ENCODE results near the gene TLE6. TPM values are rescaled to one million over a fixed set of nuclear protein-coding genes. Genes with fewer than 3 reads are reported as not detected.
"Not testable (repeated sequence)": the region's sequence is repeated elsewhere in the genome, so short reads cannot be mapped to it uniquely, and the experiment has no call there.

The TLE6 gene
- total and polyA plus RNA-seq, 2 donors = 1.4 to 2.4 TPM

DNA sequence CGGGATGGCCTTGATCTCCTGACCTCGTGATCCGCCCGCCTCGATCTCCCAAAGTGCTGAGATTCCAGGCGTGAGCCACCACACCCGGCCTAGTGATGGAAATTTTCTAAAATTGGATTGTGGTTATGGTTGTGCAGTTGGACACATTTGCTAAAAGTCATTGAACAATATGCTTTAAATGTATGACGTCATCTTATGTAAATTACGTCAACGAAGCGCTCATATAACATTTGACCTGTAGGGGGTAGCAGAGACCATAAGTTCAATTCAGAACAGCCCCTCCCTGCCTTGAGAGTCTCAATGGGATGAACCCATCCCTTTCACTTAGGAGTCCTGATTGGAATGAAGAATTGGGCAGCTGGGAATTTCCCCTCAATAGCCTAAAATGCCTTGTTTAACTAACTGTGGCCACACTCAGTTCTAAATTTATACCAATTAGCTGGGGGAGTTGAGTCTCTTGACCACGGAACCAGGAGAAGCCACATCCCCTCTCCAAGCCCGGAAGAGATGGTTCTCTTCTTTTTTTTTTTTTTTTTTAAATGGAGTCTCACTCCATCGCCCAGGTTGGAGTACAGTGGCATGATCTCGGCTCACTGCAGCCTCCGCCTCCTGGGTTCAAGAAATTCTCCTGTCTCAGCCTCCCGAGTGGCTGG is 15.2 kb upstream of the TLE6 start:
- no peak for DNase-seq (ENCODE audit: extremely low spot score)
- 39% methylated on average over 17 of the region's 17 CpGs for WGBS
- Histone ChIP-seq H3K27ac (ENCODE audit: low read depth) (no peak overlapping the region), H3K36me3 (ENCODE audit: insufficient read depth) (no peaks in the 10 kb centered on the region), H3K4me3 (ENCODE audit: low read depth, low read length) (no peak overlapping the region), H3K4me1 (ENCODE audit: insufficient read depth) (no peaks in the 10 kb centered on the region)

DNA sequence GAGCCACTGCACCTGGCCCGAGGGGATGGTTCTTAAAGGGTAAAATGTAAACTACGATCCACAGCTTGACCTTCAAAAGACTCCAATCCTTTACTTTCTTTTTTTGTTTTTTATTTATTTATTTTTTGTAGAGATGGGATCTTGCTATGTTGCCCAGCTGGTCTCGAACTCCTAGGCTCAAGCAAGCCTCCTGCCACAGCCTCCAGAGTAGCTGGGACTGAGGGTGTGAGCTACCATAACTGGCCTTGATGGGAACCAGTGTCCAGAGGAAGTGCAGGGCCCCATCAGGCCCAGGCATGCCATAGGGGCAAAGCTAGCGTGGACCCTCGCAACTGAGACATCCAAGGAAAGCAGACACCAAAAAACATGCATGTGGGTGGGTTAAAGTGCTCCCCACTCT is 14.2 kb upstream of the TLE6 start:
- 93% methylated on average over 5 of the region's 5 CpGs for WGBS
- no peak overlapping the region for H3K4me3 ChIP-seq (ENCODE audit: low read depth, low read length)
- DNase-seq (ENCODE audit: extremely low spot score) = no peak
- no peak overlapping the region for H3K27ac ChIP-seq (ENCODE audit: low read depth)
- no peaks in the 10 kb centered on the region for H3K4me1 ChIP-seq (ENCODE audit: insufficient read depth)
- H3K36me3 ChIP-seq (ENCODE audit: insufficient read depth) = no peaks in the 10 kb centered on the region

DNA sequence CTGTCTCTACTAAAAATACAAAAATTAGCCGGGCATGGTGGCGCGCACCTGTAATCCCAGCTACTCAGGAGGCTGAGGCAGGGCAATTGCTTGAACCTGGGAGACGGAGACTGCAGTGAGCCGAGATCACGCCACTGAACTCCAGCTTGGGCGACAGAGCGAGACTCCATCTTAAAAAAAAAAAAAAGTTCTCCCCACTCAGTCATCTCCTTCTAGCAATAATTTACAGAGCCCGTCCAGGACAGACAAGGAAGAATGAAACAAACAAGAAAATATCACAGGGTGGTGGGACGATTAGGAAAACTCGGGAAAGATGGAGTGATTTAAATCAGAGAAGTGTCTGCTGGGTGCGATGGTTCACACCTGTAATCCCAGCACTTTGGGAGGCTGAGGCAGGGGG is 13.7 kb upstream of the TLE6 start:
- 82% methylated on average over 12 of the region's 12 CpGs for WGBS
- H3K4me3 ChIP-seq (ENCODE audit: low read depth, low read length) = not testable (repeated sequence)

DNA sequence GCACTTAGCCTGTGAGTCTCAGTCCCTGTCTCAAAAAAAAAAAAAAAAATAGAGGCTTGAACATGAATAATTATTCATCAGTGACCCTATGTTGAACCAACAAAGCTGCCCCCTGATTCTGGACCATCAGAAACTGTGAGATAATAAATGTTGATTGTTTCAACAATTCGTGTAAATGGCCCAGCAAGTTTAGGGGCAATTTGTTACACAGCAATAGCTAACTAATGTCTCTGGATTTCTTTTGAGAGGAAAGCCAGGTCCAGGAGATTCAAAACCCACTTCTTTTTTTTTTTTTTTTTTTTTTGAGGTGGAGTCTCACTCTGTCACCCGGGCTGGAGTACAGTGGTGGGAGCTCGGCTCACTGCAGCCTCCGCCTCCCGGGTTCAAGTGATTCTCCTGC is 12.5 kb upstream of the TLE6 start:
- H3K36me3 ChIP-seq (ENCODE audit: insufficient read depth) = no peaks in the 10 kb centered on the region
- no peaks in the 10 kb centered on the region for H3K4me1 ChIP-seq (ENCODE audit: insufficient read depth)
- no peak for DNase-seq (ENCODE audit: extremely low spot score)
- no peak overlapping the region for H3K27ac ChIP-seq (ENCODE audit: low read depth)
- H3K4me3 ChIP-seq (ENCODE audit: low read depth, low read length) = no peak overlapping the region
- WGBS = 98% methylated on average over 5 of the region's 5 CpGs

More for the DNA sequence above, 13.7 kb upstream of the TLE6 start:
- not testable (repeated sequence) for DNase-seq (ENCODE audit: extremely low spot score); H3K27ac ChIP-seq (ENCODE audit: low read depth); H3K4me1 ChIP-seq (ENCODE audit: insufficient read depth); H3K36me3 ChIP-seq (ENCODE audit: insufficient read depth)

DNA sequence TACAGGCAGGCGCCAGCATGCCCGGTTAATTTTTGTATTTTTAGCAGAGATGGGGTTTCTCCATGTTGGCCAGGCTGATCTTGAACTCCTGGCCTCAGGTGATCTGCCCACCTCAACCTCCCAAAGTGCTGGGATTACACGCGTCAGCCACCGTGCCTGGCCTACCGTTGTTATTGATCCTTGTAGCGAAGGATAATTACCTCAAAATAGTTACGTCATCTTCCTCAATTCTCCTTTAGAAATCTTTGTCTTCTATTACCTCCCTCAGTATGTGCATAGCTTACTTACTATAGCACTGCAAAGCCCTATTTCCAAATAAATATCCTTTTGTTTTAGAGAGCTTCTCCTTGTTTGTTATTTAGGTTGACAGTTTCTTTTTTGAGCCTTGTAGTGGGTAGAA is 9.4 kb upstream of the TLE6 start:
- H3K36me3 ChIP-seq (ENCODE audit: insufficient read depth) = no peaks in the 10 kb centered on the region
- WGBS = 83% methylated on average over 8 of the region's 8 CpGs
- no peak overlapping the region for H3K4me3 ChIP-seq (ENCODE audit: low read depth, low read length)
- no peak for DNase-seq (ENCODE audit: extremely low spot score)
- H3K4me1 ChIP-seq (ENCODE audit: insufficient read depth) = no peaks in the 10 kb centered on the region
- no peak overlapping the region for H3K27ac ChIP-seq (ENCODE audit: low read depth)

DNA sequence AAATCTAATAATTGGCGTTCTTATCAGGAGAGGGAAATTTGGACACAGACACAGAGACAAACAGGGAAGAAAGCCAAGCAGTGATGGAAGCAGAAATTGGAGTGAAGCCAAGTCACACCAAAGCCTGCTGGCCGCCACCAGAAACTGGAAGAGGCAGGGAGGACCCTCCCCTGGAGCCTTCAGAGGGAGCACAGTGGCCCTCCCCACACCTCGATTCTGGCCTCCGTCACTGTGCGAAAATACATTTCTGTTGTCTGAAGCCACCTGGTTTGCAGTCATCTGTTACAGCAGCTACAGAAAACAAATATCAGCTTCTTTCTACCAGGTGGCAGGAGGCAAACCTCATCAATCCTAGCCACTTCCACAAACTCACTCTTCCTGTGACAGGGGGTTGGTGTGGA is 8.3 kb upstream of the TLE6 start:
- no peaks in the 10 kb centered on the region for H3K4me1 ChIP-seq (ENCODE audit: insufficient read depth)
- no peak overlapping the region for H3K27ac ChIP-seq (ENCODE audit: low read depth)
- peak; percentile 74 for DNase-seq (ENCODE audit: extremely low spot score)
- WGBS = 10% methylated on average over 5 of the region's 5 CpGs
- H3K36me3 ChIP-seq (ENCODE audit: insufficient read depth) = no peaks in the 10 kb centered on the region
- H3K4me3 ChIP-seq (ENCODE audit: low read depth, low read length) = no peak overlapping the region

DNA sequence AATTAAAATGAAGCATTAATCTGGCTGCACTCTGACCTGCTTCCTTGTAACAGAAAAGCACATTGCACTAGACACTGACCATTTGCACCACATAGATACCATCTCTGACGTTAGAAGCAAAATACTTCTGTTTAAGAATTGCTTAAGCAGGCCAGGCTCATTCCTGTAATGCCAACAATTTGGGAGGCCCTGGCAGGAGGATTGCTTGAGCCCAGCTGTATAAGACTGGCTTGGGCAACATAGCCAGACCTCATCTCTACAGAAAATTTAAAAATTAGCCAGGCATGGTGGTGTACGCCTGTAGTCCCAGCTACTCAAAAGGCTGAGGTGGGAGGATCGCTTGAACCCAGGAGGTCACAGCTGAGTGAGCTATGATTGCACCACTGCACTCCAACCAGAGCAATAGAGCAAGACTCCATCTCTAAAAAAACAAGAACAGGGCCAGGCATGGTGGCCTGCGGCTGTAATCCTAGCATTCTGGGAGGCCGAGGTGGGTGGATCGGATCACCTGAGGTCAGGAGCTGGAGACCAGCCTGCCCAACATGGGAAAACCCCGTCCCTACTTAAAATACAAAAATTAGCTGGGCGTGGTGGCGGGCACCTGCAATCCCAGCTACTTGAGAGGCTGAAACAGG is 7.0 kb upstream of the TLE6 start:
- no peak overlapping the region for H3K4me3 ChIP-seq (ENCODE audit: low read depth, low read length)
- H3K4me1 ChIP-seq (ENCODE audit: insufficient read depth) = no peaks in the 10 kb centered on the region
- H3K27ac ChIP-seq (ENCODE audit: low read depth) = no peak overlapping the region
- DNase-seq (ENCODE audit: extremely low spot score) = no peak
- H3K36me3 ChIP-seq (ENCODE audit: insufficient read depth) = no peaks in the 10 kb centered on the region
- WGBS = 86% methylated on average over 9 of the region's 9 CpGs

DNA sequence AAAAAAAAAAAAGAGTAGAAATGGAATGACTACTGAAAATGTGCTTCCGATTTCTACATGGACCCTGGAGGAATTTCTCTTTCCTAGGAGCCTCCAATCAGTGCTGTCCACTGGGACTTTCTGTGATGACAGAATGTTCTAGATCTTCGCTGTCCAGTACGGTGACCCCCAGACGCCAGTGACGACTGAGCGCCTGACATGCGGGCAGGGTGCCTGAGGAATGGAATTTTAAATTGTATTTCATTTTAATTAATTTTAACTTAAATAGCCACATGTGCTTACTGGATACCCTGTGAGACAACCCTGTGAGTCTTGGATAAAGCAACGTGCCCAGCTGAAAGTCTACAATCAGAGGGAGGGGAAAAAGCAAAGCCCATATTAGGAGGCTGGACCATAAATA is 4.1 kb upstream of the TLE6 start:
- Histone ChIP-seq H3K27ac (ENCODE audit: low read depth) (no peak overlapping the region), H3K36me3 (ENCODE audit: insufficient read depth) (no peaks in the 10 kb centered on the region), H3K4me1 (ENCODE audit: insufficient read depth) (no peaks in the 10 kb centered on the region), H3K4me3 (ENCODE audit: low read depth, low read length) (no peak overlapping the region)
- no peak for DNase-seq (ENCODE audit: extremely low spot score)
- 69% methylated on average over 8 of the region's 8 CpGs for WGBS

DNA sequence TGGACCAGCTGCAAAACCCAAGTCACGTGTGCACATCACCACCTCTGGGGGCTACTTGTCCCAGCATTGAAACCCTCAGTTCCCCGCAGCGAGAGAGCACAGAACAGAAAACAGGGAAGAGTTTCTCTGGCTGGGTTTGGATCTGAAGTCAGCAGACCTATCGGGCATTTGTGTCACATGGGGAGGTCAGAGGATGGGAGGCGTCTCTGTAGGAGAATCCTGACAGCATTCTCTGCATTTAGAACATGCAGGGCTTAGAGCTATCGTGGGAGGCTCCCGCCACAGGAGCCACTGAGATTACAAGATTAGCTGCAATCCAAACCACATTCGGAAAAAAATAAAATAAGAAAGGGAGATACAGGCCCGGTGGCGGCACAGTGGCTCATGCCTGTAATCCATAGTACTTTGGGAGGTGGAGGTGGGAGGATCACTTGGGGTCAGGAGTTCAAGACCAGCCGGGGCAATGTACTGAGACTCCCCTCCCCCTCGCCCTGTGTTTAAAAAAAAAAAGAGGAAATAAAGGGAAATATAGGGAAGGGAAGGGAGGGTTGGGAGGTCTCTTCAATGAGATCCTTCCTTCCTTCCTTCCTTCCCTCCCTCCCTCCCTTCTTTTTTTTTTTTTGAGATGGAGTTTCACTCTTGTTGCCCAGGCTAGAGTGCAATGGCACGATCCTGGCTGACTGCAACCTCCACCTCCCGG is 2.9 kb upstream of the TLE6 start:
- H3K27ac ChIP-seq (ENCODE audit: low read depth) = no peak overlapping the region
- H3K4me3 ChIP-seq (ENCODE audit: low read depth, low read length) = no peak overlapping the region
- no peaks in the 10 kb centered on the region for H3K4me1 ChIP-seq (ENCODE audit: insufficient read depth)
- no peaks in the 10 kb centered on the region for H3K36me3 ChIP-seq (ENCODE audit: insufficient read depth)
- DNase-seq (ENCODE audit: extremely low spot score) = no peak
- 17% methylated on average over 14 of the region's 14 CpGs for WGBS

DNA sequence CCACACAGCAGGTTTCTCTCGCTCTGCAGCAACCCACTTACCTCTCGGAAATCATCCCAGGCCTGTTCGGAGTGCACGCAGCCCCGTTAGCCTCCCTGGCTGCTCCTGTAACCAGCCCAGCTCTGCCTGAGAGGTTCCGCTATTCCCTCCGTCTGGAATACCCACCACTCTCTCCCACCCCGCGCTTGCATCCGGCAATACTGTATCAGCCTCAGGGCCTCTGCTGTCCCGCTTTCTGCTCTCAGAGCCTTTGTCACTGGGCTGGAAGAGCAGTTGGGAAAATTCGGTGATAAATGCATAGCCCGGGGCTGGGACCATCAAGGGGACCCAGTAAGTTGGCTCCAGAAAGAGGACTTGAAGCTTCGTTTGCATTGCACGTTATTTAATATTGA is 759 bp upstream of the TLE6 start:
- DNase-seq (ENCODE audit: extremely low spot score) = no peak
- Histone ChIP-seq H3K36me3 (ENCODE audit: insufficient read depth) (no peaks in the 10 kb centered on the region), H3K27ac (ENCODE audit: low read depth) (no peak overlapping the region), H3K4me1 (ENCODE audit: insufficient read depth) (no peaks in the 10 kb centered on the region), H3K4me3 (ENCODE audit: low read depth, low read length) (peak overlapping the region; percentile 8)
- WGBS = 13% methylated on average over 15 of the region's 15 CpGs

DNA sequence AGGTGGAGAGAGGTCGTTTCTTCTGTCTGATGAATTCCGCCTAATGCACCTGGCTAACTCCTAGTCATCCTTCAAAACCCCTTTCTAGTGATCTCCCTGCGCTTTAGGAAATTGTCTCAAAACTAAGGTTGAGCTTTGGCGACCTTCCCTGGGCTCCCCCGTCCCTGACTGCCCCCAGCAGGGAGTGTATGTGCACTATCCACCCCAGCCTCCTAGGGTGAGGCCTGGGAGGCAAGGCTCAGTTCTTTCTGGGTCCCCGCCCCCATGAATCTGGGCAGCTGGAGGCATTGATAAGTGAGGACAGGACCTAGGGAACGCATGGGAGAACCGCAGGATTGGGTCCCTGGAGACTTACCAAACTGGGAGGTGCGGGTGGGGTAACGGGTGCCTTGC is 378 bp downstream of the TLE6 start:
- H3K27ac ChIP-seq (ENCODE audit: low read depth) = no peak overlapping the region
- 72% methylated on average over 10 of the region's 10 CpGs for WGBS
- DNase-seq (ENCODE audit: extremely low spot score) = no peak
- H3K4me1 ChIP-seq (ENCODE audit: insufficient read depth) = no peaks in the 10 kb centered on the region
- no peak overlapping the region for H3K4me3 ChIP-seq (ENCODE audit: low read depth, low read length)
- H3K36me3 ChIP-seq (ENCODE audit: insufficient read depth) = no peaks in the 10 kb centered on the region

DNA sequence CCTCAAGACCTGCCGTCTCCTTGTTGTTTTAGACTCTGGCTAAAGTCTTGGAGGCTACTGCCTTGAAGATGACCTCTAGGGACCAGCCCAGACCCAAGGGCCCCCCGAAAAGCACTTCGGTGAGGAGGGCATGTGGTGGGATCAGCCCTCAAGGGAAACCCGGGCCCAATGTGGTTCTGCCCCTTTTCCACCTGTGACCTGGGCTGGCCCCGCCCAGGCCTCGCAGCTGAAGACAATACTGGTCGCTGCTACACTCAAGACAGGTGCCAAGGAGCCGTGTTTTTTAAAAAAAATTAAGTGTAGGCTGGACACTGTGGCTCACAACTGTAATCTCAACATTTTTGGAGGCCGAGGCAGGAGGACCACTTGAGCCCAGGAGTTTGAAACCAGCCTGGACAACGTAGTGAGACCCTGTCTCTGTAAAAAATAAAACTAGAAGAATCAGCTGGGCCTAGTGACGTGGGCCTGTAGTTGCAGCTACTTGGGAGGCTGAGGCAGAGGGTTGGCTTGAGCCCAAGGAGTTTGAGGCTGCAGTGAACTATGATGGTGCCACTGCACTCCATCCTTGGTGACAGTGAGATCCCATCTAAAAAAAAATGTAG is 903 bp downstream of the TLE6 start:
- H3K4me1 ChIP-seq (ENCODE audit: insufficient read depth) = no peaks in the 10 kb centered on the region
- H3K27ac ChIP-seq (ENCODE audit: low read depth) = no peak overlapping the region
- H3K36me3 ChIP-seq (ENCODE audit: insufficient read depth) = no peaks in the 10 kb centered on the region
- DNase-seq (ENCODE audit: extremely low spot score) = no peak
- 81% methylated on average over 11 of the region's 11 CpGs for WGBS
- H3K4me3 ChIP-seq (ENCODE audit: low read depth, low read length) = no peak overlapping the region

DNA sequence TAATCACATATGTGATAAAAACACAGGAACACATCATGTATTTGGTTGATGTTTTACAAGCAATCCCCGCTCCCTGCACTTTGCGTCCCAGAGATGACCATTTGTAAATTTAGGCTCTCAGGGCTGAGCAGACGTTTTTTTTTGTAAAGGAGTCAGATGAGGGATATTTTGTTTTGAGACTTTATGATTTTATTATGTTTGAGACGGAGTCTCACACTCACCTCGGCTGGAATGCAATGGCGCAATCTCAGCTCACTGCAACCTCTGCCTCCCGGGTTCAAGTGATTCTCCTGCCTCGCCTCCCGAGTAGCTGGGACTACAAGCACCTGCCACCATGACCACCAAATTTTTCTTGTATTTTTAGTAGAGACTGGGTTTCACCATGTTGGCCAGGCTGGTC is 1.4 kb downstream of the TLE6 start:
- Histone ChIP-seq H3K36me3 (ENCODE audit: insufficient read depth) (no peaks in the 10 kb centered on the region), H3K4me1 (ENCODE audit: insufficient read depth) (no peaks in the 10 kb centered on the region), H3K4me3 (ENCODE audit: low read depth, low read length) (no peak overlapping the region), H3K27ac (ENCODE audit: low read depth) (no peak overlapping the region)
- no peak for DNase-seq (ENCODE audit: extremely low spot score)
- WGBS = 70% methylated on average over 9 of the region's 9 CpGs

DNA sequence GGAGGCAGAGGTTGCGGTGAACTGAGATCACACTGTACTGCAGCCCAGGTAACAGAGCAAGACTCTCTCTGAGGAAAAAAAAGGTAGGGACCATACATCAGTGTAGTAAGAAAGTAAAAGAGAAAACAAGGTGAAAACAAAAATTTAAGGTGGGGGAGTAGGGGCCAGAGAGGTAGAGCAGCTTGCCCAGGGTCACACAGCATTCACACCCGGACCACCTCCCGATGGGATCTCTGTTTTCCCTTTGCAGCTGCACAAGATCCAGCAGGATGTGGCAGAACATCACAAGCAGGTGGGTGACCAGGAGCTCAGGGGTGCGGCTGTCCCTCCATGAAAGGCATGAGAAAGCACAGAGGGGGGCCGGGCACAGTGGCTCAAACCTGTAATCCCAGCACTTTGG is 4.5 kb downstream of the TLE6 start:
- no peaks in the 10 kb centered on the region for H3K36me3 ChIP-seq (ENCODE audit: insufficient read depth)
- no peak overlapping the region for H3K27ac ChIP-seq (ENCODE audit: low read depth)
- DNase-seq (ENCODE audit: extremely low spot score) = no peak
- WGBS = 88% methylated on average over 5 of the region's 5 CpGs
- no peaks in the 10 kb centered on the region for H3K4me1 ChIP-seq (ENCODE audit: insufficient read depth)
- H3K4me3 ChIP-seq (ENCODE audit: low read depth, low read length) = no peak overlapping the region

All from urinary bladder (tissue), 4 donors.